SK-N-SH treated with all-trans-retinoic acid at 6 μM for 48 hours (cell line): ENCODE measurements around the gene GLDN.

Experiments used
- ATAC-seq: fragments of 200-7000 bp; cut with Tn5 transposase; 3 replicates; pipeline ENCODE4 v1.9.1; 2020; ENCODE audit warnings: mild to moderate bottlenecking, moderate library complexity
- ARNTL ChIP-seq: fragments of 450-650 bp; formaldehyde crosslinking; IDR thresholded peaks from 2 replicates; pipeline ENCODE4 v1.5.0; 2020; ENCODE audit warnings: low read depth, mild to moderate bottlenecking, moderate library complexity, borderline replicate concordance
- CREB5 ChIP-seq: fragments of 250-450 bp; sonication (Bioruptor Pico); IDR thresholded peaks from 2 replicates; pipeline ENCODE4 v1.5.1; 2020; ENCODE audit warnings: low read depth, mild to moderate bottlenecking, moderate library complexity
- CSDC2 ChIP-seq: fragments of 250-450 bp; sonication (Bioruptor Pico); IDR thresholded peaks from 2 replicates; pipeline ENCODE4 v1.5.0; 2020; ENCODE audit warnings: mild to moderate bottlenecking, moderate library complexity
- GLIS3 ChIP-seq: fragments of 250-450 bp; sonication (Bioruptor Pico); IDR thresholded peaks from 2 replicates; pipeline ENCODE4 v1.5.0; 2020; ENCODE audit warnings: mild to moderate bottlenecking, moderate library complexity
- OSR1 ChIP-seq: fragments of 250-450 bp; sonication (Bioruptor Pico); IDR thresholded peaks from 2 replicates; pipeline ENCODE4 v1.8.0; 2022; ENCODE audit warnings: moderate library complexity, mild to moderate bottlenecking, inconsistent platforms
- PPARA ChIP-seq: fragments of 250-450 bp; sonication (Bioruptor Pico); IDR thresholded peaks from 2 replicates; pipeline ENCODE4 v1.5.0; 2020; ENCODE audit warnings: mild to moderate bottlenecking, borderline replicate concordance
- RARB ChIP-seq: fragments of 250-450 bp; sonication (Bioruptor Pico); IDR thresholded peaks from 2 replicates; pipeline ENCODE4 v1.8.0; 2021; ENCODE audit warnings: mild to moderate bottlenecking, moderate library complexity
- TOX ChIP-seq: fragments of 250-450 bp; sonication (Bioruptor Pico); IDR thresholded peaks from 2 replicates; pipeline ENCODE4 v1.8.0; 2021; ENCODE audit warnings: mild to moderate bottlenecking, moderate library complexity, borderline replicate concordance
- ZFP3 ChIP-seq: fragments of 250-450 bp; sonication (Bioruptor Pico); IDR thresholded peaks from 2 replicates; pipeline ENCODE4 v1.5.0; 2020; ENCODE audit warnings: mild to moderate bottlenecking, moderate library complexity
- ZFP30 ChIP-seq: fragments of 450-650 bp; formaldehyde crosslinking; IDR thresholded peaks from 2 replicates; pipeline ENCODE4 v1.5.0; 2022; ENCODE audit warnings: mild to moderate bottlenecking, moderate library complexity
- ZNF565 ChIP-seq: fragments of 450-650 bp; formaldehyde crosslinking; conservative IDR thresholded peaks from 2 replicates; pipeline ENCODE4 v1.5.0; 2020; ENCODE audit warnings: low read depth, mild to moderate bottlenecking, moderate library complexity
- ZNF8 ChIP-seq: fragments of 450-650 bp; formaldehyde crosslinking; IDR thresholded peaks from 2 replicates; pipeline ENCODE4 v1.5.0; 2020; ENCODE audit warnings: mild to moderate bottlenecking, moderate library complexity
- TF ChIP-seq, protein P1 (sequence below): fragments of 250-450 bp; sonication (Bioruptor Pico); IDR thresholded peaks from 2 replicates; pipeline ENCODE4 v1.8.0; 2020; ENCODE audit warnings: mild to moderate bottlenecking, moderate library complexity, borderline replicate concordance
- TF ChIP-seq, protein P2 (sequence below): fragments of 250-450 bp; sonication (Bioruptor Pico); IDR thresholded peaks from 2 replicates; pipeline ENCODE4 v1.5.1; 2021; ENCODE audit warnings: mild to moderate bottlenecking, moderate library complexity
- TF ChIP-seq, protein P3 (sequence below): fragments of 250-450 bp; sonication (Bioruptor Pico); IDR thresholded peaks from 2 replicates; pipeline ENCODE4 v1.8.0; 2021; ENCODE audit warnings: low read depth, mild to moderate bottlenecking, moderate library complexity, borderline replicate concordance

GLDN gene

DNA sequence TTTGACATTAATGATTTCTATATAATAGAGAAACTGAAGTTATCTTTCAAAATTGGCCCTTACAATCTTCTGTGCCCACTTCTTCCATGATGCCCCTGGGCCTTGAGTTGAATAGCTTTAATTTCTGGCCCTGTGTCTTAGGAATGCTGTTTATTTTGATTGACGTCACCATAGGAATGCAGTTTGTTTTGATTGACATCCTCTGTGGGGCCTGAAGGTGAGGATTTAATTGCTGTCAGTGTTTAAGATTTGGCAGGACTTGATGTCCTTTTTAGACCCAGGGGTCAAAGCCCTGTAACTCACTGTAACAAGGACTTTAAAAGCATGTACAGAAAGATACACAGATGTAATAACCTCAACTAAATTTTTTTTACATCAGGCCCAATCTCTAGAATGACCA lies 83.3 kb downstream of the GLDN start:
- no peak for ATAC-seq
- TF ChIP-seq, protein P1, sequence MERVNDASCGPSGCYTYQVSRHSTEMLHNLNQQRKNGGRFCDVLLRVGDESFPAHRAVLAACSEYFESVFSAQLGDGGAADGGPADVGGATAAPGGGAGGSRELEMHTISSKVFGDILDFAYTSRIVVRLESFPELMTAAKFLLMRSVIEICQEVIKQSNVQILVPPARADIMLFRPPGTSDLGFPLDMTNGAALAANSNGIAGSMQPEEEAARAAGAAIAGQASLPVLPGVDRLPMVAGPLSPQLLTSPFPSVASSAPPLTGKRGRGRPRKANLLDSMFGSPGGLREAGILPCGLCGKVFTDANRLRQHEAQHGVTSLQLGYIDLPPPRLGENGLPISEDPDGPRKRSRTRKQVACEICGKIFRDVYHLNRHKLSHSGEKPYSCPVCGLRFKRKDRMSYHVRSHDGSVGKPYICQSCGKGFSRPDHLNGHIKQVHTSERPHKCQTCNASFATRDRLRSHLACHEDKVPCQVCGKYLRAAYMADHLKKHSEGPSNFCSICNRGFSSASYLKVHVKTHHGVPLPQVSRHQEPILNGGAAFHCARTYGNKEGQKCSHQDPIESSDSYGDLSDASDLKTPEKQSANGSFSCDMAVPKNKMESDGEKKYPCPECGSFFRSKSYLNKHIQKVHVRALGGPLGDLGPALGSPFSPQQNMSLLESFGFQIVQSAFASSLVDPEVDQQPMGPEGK: no peak
- no peak for TF ChIP-seq PPARA (CRISPR knock-in tag)

DNA sequence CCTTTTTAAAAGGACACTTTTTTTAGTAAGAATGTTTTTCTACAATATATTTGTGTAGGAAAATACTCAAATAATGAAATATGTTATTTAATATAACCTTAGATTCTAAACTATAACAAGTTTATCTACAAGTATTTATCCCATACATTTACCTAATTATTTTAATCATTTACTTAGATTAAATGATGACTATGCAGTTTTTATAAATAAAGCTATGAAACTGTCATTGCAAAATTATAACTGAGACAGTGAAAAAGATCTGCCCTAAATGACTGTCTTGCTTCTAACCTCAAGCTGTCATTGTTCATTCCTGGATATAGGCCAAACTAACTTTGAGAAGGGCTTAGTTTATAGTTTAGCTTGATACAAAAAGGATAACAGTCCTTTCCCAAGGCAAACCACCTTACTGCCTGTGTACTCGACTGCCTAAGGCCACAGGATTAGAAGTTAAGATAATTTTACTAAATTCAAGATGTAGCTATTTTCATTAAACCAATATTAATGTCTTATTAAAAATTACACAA lies 84.1 kb downstream of the GLDN start:
- no peak for ATAC-seq
- TF ChIP-seq CSDC2 (CRISPR knock-in tag) (no peak), ZNF565 (CRISPR knock-in tag) (no peak), ZNF8 (CRISPR knock-in tag) (no peak), TOX (CRISPR knock-in tag) (no peak)
- TF ChIP-seq, protein P2, sequence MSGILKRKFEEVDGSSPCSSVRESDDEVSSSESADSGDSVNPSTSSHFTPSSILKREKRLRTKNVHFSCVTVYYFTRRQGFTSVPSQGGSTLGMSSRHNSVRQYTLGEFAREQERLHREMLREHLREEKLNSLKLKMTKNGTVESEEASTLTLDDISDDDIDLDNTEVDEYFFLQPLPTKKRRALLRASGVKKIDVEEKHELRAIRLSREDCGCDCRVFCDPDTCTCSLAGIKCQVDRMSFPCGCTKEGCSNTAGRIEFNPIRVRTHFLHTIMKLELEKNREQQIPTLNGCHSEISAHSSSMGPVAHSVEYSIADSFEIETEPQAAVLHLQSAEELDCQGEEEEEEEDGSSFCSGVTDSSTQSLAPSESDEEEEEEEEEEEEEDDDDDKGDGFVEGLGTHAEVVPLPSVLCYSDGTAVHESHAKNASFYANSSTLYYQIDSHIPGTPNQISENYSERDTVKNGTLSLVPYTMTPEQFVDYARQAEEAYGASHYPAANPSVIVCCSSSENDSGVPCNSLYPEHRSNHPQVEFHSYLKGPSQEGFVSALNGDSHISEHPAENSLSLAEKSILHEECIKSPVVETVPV (CRISPR knock-in tag): no peak

DNA sequence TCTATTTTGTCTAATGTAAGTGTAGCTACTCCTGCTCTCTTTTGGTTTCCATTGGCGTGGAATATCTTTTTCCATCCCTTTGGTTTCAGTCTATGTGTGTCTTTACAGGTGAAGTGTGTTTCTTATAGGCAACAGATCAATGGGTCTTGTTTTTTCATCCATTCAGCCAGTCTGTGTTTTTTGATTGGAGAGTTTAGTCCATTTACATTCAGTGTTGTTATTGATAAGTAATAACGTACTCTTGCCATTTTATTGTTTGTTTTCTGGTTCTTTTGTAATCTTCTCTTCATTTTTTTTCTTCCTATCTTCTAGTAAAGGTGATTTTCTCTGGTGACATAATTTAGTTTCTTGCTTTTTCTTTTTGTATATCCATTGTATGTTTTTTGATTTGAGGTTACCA lies 97.1 kb downstream of the GLDN start:
- no peak for TF ChIP-seq ARNTL (CRISPR knock-in tag)
- TF ChIP-seq GLIS3 (CRISPR knock-in tag): no peak
- no peak for TF ChIP-seq ZFP30 (CRISPR knock-in tag)
- TF ChIP-seq ZFP3 (CRISPR knock-in tag): no peak
- TF ChIP-seq CREB5: no peak
- TF ChIP-seq, protein P3, sequence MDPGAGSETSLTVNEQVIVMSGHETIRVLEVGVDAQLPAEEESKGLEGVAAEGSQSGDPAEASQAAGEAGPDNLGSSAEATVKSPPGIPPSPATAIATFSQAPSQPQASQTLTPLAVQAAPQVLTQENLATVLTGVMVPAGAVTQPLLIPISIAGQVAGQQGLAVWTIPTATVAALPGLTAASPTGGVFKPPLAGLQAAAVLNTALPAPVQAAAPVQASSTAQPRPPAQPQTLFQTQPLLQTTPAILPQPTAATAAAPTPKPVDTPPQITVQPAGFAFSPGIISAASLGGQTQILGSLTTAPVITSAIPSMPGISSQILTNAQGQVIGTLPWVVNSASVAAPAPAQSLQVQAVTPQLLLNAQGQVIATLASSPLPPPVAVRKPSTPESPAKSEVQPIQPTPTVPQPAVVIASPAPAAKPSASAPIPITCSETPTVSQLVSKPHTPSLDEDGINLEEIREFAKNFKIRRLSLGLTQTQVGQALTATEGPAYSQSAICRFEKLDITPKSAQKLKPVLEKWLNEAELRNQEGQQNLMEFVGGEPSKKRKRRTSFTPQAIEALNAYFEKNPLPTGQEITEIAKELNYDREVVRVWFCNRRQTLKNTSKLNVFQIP (CRISPR knock-in tag): no peak
- ATAC-seq: no peak

- TF ChIP-seq ZNF8 (CRISPR knock-in tag) (no peak), OSR1 (CRISPR knock-in tag) (no peak), ZFP3 (CRISPR knock-in tag) (no peak)
- TF ChIP-seq, all 23 proteins: peak for 0
- no peak; the same call in 2 of the 3 replicates for ATAC-seq
Observed at GRCh38 chr15:51443282-51443914, 101.9 kb downstream of the GLDN start.

DNA sequence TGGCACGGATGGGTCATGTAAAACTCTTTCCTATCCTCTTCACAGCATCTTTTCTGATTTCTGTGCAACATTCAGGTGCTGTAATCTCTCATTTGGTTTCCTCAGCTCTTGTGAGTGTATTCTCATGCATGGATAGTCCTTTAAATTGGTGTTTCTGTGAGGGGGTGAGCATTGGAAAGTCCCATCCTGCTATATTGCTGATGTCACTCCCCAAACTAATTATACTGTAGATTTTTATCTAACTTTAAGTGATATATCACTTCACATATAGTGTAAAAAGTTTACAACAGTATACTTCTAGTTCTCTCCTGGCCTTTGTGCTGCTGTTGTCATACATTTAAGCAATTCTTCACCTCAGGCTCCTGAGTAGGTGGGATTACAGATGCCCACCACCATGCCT lies 102.7 kb downstream of the GLDN start:
- ATAC-seq: no peak

More for the DNA sequence above, 102.7 kb downstream of the GLDN start:
- TF ChIP-seq OSR1 (CRISPR knock-in tag) (no peak), CREB5 (no peak), RARB (CRISPR knock-in tag) (no peak), CSDC2 (CRISPR knock-in tag) (no peak)
- TF ChIP-seq, protein P1: no peak
- TF ChIP-seq, all 23 proteins: peak for 0
